Activated naive CD4-positive, alpha-beta T cell treated with anti-CD3 and anti-CD28 coated beads, Interleukin-2, amount 50 U/mL, for 72 hours (primary cell): ENCODE data around the gene ITGB5. TPM values are rescaled to one million over a fixed set of nuclear protein-coding genes. Genes with fewer than 3 reads are reported as not detected.
"Not testable (repeated sequence)": the region's sequence is repeated elsewhere in the genome, so short reads cannot be mapped to it uniquely, and the experiment has no call there.

Experiments used
- ATAC-seq, 2 donors: fragments of 150-1000 bp; cut with Tn5 transposase; 2 replicates each; pipeline ENCODE4 v1.10.0; 2021; ENCODE audit warnings: mild to moderate bottlenecking in 2 of 2, moderate library complexity in 2 of 2
- DNase-seq, 2 donors: peaks; one replicate each; pipeline ENCODE4 v3.0.0; 2021 to 2022; ENCODE audit warnings: low spot score in 2 of 2
- H3K27ac Mint-ChIP-seq, 2 donors: one replicate each; pipeline ENCODE4 v1.8.0; 2022; ENCODE audit warnings: mild to moderate bottlenecking in 2 of 2, mixed read lengths in 2 of 2
- H3K36me3 Mint-ChIP-seq, 2 donors: one replicate each; pipeline ENCODE4 v1.8.0; 2022; ENCODE audit warnings: mixed read lengths in 2 of 2
- H3K9me3 Mint-ChIP-seq, 2 donors: one replicate each; pipeline ENCODE4 v1.8.0; 2022; ENCODE audit warnings: mixed read lengths in 2 of 2
- total RNA-seq, 2 donors: library from RNA; stranded (reverse); gene quantifications; one replicate each; pipeline ENCODE4 v1.2.3, GENCODE V29; 2022

The ITGB5 gene
- total RNA-seq, 2 donors from 2014 or later = 0.37 to 1.5 TPM

DNA sequence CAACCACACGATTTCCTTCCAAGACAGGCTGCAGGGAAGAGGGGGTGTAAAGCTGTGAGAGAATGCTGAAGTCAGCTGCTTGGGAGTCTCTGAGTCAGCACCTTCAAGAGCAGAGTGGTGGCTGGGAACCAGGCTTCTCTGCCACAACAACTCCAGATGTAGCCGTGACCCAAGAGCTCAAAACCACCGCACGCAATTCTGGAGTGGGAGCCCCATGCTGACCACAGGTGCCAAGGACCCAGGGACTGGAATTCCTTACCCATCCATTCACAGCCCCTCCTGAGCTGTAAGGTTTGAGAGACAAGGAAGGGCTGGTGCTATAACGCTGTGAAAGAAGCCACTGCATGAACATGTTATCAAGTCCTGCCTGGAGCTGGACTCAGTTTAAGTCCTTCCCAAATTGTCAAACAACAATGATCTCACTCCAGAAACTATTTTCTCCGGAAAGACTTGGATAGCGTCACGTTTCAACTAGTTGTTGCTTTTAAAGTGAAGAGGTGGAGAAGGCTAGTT lies 95.5 kb downstream of the ITGB5 start:
- DNase-seq (no peak), ATAC-seq (no peak)
- no peaks in the 10 kb centered on the region for H3K36me3 Mint-ChIP-seq
- H3K9me3 Mint-ChIP-seq = no peaks in the 10 kb centered on the region
- H3K27ac Mint-ChIP-seq = no peak overlapping the region

GRCh38 chr3:124791142-124791541 lies 96.0 kb downstream of the ITGB5 start:
- no peaks in the 10 kb centered on the region for H3K9me3 Mint-ChIP-seq
- ATAC-seq (no peak), DNase-seq (no peak)
- no peak overlapping the region for H3K27ac Mint-ChIP-seq
- no peaks in the 10 kb centered on the region for H3K36me3 Mint-ChIP-seq

DNA sequence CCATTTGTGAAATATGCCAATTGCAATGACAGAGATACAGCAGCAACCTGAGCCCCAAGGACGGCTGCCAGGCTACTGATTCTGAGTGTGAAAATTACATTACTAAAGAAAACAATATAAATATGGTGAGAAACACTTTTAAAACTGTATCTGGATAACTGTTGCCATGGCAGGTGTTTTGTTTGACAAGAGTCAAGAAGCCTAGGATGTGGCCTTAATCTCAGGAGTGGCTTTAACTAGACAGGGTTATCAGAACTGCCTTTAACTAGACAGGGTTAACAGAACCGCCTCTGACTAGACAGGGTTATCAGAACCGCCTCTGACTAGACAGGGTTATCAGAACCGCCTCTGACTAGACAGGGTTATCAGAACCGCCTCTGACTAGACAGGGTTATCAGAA lies 98.1 kb downstream of the ITGB5 start:
- not testable (repeated sequence) for H3K9me3 Mint-ChIP-seq, H3K27ac Mint-ChIP-seq, DNase-seq, ATAC-seq, H3K36me3 Mint-ChIP-seq

- no peaks in the 10 kb centered on the region for H3K9me3 Mint-ChIP-seq
- DNase-seq (no peak), ATAC-seq (no peak)
- H3K36me3 Mint-ChIP-seq = no peaks in the 10 kb centered on the region
- no peak overlapping the region for H3K27ac Mint-ChIP-seq
Measured at GRCh38 chr3:124788254-124788745, 98.9 kb downstream of the ITGB5 start.

DNA sequence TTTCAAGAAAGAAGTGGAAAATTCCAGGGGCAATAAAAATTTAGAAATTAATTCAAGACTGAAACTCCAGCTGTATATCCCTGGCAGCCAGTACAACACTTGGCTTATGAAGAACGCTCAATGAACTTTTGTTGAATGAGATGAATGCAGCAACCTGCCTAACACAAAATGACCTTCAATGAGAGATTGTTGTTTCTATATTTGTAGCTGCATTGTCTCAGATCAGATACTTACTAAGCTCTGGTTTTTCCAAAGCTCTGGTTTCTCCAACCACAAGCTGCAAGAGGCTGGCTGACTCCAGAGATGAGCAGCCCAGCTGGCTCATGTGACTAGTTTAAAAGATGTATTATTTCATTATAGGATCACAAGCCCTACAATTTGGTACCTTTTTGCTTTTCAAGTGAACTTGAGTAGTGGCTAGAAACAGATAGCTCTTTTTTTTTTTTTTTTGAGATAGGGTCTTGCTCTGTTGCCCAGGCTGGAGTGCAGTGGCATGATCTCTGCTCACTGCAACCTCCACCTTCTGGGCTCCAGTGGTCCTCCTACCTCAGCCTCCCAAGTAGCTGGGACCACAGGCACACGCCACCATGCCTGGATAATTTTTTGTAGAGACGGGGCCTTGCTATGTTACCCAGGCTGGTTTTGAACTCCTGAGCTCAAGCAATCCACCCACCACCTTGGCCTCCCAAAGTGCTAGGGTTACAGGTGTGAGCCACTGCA lies 99.5 kb downstream of the ITGB5 start:
- Mint-ChIP-seq H3K27ac (no peak overlapping the region), H3K36me3 (no peaks in the 10 kb centered on the region), H3K9me3 (no peaks in the 10 kb centered on the region)
- no peak for DNase-seq
- peak; percentile 51 to 63 for ATAC-seq

DNA sequence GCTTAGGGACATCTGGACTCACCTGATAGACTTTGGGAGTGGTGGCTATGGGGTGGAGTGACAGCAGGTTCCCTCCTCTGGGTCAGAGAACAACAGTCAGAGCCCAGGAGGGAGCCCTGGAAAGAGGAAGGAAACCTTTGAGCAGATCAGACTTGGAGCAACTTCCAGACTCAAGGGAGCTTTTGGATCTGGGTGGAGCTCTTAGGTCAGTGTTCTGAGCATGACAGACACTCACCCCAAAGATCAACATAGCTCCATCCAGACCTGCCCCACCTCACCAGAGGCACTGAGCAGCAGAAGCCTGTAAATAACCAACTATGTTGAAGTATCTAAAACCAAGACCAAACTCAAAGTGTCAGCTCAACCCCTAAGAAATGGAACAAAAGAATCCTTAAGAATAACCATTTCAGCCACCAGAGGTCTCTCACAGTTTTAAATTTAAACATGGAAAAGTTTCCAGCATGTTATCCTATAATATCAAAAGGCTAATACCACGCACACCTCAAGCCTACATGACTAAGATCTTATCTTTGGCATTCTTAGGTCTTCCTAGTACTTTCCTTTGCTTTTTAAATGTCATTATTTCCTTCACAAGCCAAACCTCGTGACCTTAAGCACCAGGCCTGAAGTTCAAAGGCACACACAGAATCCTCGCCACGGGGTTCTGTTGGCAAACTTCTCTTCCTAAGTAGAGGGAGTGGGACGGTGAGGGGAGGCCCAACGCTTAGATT lies 100.5 kb downstream of the ITGB5 start:
- peak in 1 of 2 donors; percentile 28 for ATAC-seq
- H3K36me3 Mint-ChIP-seq = no peaks in the 10 kb centered on the region
- H3K27ac Mint-ChIP-seq = no peak overlapping the region
- no peaks in the 10 kb centered on the region for H3K9me3 Mint-ChIP-seq
- no peak for DNase-seq

- no peak for ATAC-seq
- no peak for DNase-seq
- Mint-ChIP-seq H3K9me3 (no peaks in the 10 kb centered on the region), H3K27ac (no peak overlapping the region), H3K36me3 (no peaks in the 10 kb centered on the region)
Measured at GRCh38 chr3:124785973-124786372, 101.2 kb downstream of the ITGB5 start.

- Mint-ChIP-seq H3K36me3 (no peaks in the 10 kb centered on the region), H3K9me3 (no peaks in the 10 kb centered on the region), H3K27ac (no peak overlapping the region)
- ATAC-seq (peak in 1 of 2 donors; percentile 55), DNase-seq (no peak)
Measured at GRCh38 chr3:124784686-124785382, 102.3 kb downstream of the ITGB5 start.

DNA sequence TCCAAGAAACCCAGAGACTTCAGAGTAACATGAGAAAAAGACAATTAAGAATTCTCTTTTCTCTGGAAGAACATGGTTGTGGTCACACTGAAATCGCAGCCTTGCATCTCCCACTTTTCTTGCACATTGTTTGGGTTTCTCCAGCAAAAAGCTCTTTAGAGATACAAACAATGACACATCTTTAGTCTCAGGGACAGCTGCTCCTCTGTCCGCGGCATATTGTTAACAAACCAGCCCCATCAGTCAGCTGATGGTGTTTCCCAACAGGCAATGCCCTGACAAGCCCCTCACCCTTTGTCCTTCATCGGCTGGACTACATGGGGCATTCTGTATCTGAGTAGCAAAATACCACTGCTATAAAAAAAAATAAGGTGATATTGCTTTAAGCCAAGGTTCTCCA lies 103.5 kb downstream of the ITGB5 start:
- DNase-seq = no peak
- Mint-ChIP-seq H3K27ac (no peak overlapping the region), H3K36me3 (no peaks in the 10 kb centered on the region), H3K9me3 (no peaks in the 10 kb centered on the region)
- ATAC-seq = no peak

- not testable (repeated sequence) for ATAC-seq, DNase-seq, H3K9me3 Mint-ChIP-seq, H3K27ac Mint-ChIP-seq, H3K36me3 Mint-ChIP-seq
Measured at GRCh38 chr3:124782377-124782712, 104.8 kb downstream of the ITGB5 start.

- Mint-ChIP-seq H3K36me3 (no peaks in the 10 kb centered on the region), H3K9me3 (no peaks in the 10 kb centered on the region), H3K27ac (peak overlapping the region in 1 of 2 donors; percentile 52)
- no peak for ATAC-seq
- DNase-seq = no peak
Measured at GRCh38 chr3:124781476-124782376, 105.4 kb downstream of the ITGB5 start.

DNA sequence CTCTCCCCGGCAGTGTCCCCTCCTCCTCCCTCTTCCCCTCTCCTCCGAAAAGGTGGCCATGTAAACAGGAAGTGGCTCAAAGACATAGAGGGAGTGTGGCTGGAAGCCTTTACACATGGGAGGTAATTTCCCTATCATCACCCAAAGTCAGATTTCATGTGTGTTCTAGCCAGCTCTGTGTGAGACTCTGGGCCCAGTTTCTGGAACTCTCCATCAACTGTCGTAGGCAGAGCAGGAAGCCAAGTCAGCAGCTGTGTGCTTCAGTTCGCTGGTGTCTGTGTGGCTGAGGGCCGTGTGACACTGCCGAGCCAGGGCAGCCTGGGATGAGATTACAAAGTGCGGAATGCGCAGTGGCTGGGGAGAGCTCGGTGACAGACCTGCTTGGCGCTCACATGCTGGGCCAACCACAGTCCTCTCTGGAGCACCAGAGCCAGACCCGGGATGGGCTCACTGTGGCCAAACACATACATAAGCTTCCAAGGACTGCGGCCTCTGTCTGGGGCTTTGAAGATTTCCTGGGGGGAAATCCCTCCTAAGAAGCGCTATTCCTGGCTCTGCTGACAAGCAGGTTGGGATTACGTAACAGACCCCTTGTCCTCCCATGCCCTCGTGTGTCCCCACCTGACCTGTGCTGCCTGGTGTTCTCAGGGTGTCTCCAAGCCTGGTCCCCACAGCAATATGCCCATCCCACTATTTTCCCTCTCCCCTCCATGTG lies 106.2 kb downstream of the ITGB5 start:
- no peak for DNase-seq
- no peaks in the 10 kb centered on the region for H3K9me3 Mint-ChIP-seq
- no peaks in the 10 kb centered on the region for H3K36me3 Mint-ChIP-seq
- H3K27ac Mint-ChIP-seq = peak overlapping the region in 1 of 2 donors; percentile 61
- peak in 1 of 2 donors; percentile 48 for ATAC-seq

GRCh38 chr3:124780356-124780755 lies 106.8 kb downstream of the ITGB5 start:
- peak overlapping the region in 1 of 2 donors; percentile 44 for H3K27ac Mint-ChIP-seq
- no peaks in the 10 kb centered on the region for H3K36me3 Mint-ChIP-seq
- no peak for DNase-seq
- no peaks in the 10 kb centered on the region for H3K9me3 Mint-ChIP-seq
- ATAC-seq = no peak

GRCh38 chr3:124779751-124780191 lies 107.4 kb downstream of the ITGB5 start:
- ATAC-seq (no peak), DNase-seq (no peak)
- H3K36me3 Mint-ChIP-seq = no peaks in the 10 kb centered on the region
- no peak overlapping the region for H3K27ac Mint-ChIP-seq
- no peaks in the 10 kb centered on the region for H3K9me3 Mint-ChIP-seq

DNA sequence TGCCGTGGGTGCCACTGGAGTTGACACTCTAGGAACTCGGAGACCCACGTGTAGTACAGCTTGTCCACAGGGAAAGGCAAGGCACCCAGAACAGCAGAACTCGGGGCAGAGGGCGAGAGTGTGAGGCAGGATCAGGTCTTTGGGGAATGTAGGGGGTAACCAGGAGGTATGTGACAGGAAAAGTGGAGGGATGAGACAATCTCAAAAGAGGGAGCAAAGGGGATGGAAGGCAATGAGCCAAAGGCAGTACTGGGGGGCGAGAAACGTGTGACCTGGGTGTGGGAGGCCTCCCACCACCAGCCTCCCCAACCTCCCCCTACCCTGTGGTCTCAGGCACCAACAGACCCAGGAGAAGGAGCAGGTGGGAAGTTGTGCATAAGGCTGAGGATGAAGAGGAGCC lies 108.0 kb downstream of the ITGB5 start:
- H3K27ac Mint-ChIP-seq = no peak overlapping the region
- ATAC-seq (no peak), DNase-seq (no peak)
- H3K9me3 Mint-ChIP-seq = no peaks in the 10 kb centered on the region
- H3K36me3 Mint-ChIP-seq = no peaks in the 10 kb centered on the region
